ENCODE results near the gene RALBP1. TPM values are rescaled to one million over a fixed set of nuclear protein-coding genes. Genes with fewer than 3 reads are reported as not detected.

RALBP1 gene
- total RNA-seq, 3 donors from 2014 or later = 67.2 to 91.2 (median 82.2) TPM

GRCh38 chr18:9542924-9543323, 67.6 kb downstream of the RALBP1 start:
- H3K4me3 ChIP-seq = no peak overlapping the region
- no peaks in the 10 kb centered on the region for H3K4me1 ChIP-seq
- TF ChIP-seq CTCF (IDR thresholded peaks at IDR 0.05) (no peak), POLR2AphosphoS5 (IDR thresholded peaks at IDR 0.05) (no peak), POLR2A (IDR thresholded peaks at IDR 0.05) (no peak)
- intact Hi-C loops (cut with DNase I; ENCODE audit: low total_unique reads) = no loop called here
- no peaks in the 10 kb centered on the region for H3K27me3 ChIP-seq
- no peaks in the 10 kb centered on the region for H3K9me3 ChIP-seq
- no peak overlapping the region for H3K27ac ChIP-seq
- no peaks in the 10 kb centered on the region for H3K36me3 ChIP-seq
- no peak for DNase-seq (ENCODE audit: low spot score in 2 of 2)

GRCh38 chr18:9545029-9545428, 69.7 kb downstream of the RALBP1 start:
- no peaks in the 10 kb centered on the region for H3K9me3 ChIP-seq
- intact Hi-C loops (cut with DNase I; ENCODE audit: low total_unique reads) = no loop called here
- H3K27me3 ChIP-seq = no peaks in the 10 kb centered on the region
- H3K27ac ChIP-seq = no peak overlapping the region
- no peak for DNase-seq (ENCODE audit: low spot score in 2 of 2)
- no peak overlapping the region for H3K4me3 ChIP-seq
- no peak for TF ChIP-seq CTCF (IDR thresholded peaks at IDR 0.05)
- TF ChIP-seq POLR2AphosphoS5 (IDR thresholded peaks at IDR 0.05) = no peak
- no peak for TF ChIP-seq POLR2A (IDR thresholded peaks at IDR 0.05)
- no peaks in the 10 kb centered on the region for H3K36me3 ChIP-seq
- H3K4me1 ChIP-seq = no peaks in the 10 kb centered on the region

DNA sequence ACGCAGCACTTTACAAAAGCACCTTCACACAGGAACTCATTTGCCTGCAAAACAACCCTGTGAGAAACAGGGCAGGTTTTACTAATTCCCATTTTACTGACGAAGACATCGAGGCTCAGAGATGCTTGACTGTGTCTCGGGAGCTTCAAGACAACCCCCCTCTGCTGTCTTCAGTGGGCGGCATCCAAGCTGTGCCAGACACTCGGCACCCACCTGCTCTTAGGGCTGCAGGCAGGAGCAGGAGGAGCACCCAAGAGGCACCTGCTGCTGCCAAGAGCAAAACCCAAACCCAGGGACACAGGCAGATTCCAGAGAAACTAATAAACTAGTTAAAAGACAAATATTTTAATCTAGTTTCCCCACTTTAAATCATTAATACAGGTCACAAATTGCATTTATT, 71.2 kb downstream of the RALBP1 start:
- Histone ChIP-seq H3K9me3 (no peaks in the 10 kb centered on the region), H3K27me3 (no peaks in the 10 kb centered on the region), H3K4me1 (no peaks in the 10 kb centered on the region), H3K36me3 (no peaks in the 10 kb centered on the region), H3K27ac (no peak overlapping the region), H3K4me3 (no peak overlapping the region)
- DNase-seq (ENCODE audit: low spot score in 2 of 2) = no peak
- TF ChIP-seq POLR2A (IDR thresholded peaks at IDR 0.05) (no peak), POLR2AphosphoS5 (IDR thresholded peaks at IDR 0.05) (no peak), CTCF (IDR thresholded peaks at IDR 0.05) (no peak)
- intact Hi-C loops (cut with DNase I; ENCODE audit: low total_unique reads) = no loop called here

GRCh38 chr18:9547782-9548181, 72.5 kb downstream of the RALBP1 start:
- no peak for DNase-seq (ENCODE audit: low spot score in 2 of 2)
- no peak overlapping the region for H3K4me3 ChIP-seq
- no peaks in the 10 kb centered on the region for H3K9me3 ChIP-seq
- no peaks in the 10 kb centered on the region for H3K27me3 ChIP-seq
- no peak overlapping the region for H3K27ac ChIP-seq
- TF ChIP-seq CTCF (IDR thresholded peaks at IDR 0.05) (no peak), POLR2AphosphoS5 (IDR thresholded peaks at IDR 0.05) (no peak), POLR2A (IDR thresholded peaks at IDR 0.05) (no peak)
- intact Hi-C loops (cut with DNase I; ENCODE audit: low total_unique reads) = no loop called here
- H3K4me1 ChIP-seq = no peaks in the 10 kb centered on the region
- H3K36me3 ChIP-seq = no peaks in the 10 kb centered on the region

DNA sequence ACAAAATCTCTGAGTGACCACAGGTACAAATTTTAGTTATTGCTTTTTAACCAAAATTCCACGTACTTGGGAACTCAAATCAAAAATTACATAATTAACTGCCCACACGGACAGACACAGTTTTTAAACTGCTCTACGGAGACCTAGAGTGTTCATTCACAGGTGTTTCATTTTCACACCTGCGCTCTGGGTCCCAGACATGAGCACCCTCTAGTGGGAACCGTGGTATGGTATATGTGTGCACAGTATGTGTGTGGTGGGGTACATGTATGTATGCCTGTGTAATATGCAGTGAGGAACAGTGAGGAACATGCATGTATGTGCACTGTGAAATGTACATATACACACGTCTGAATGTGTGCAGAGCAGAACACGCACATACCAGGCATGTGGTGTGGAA, 74.1 kb downstream of the RALBP1 start:
- Histone ChIP-seq H3K36me3 (no peaks in the 10 kb centered on the region), H3K4me3 (no peak overlapping the region), H3K4me1 (no peaks in the 10 kb centered on the region), H3K27me3 (no peaks in the 10 kb centered on the region), H3K27ac (no peak overlapping the region), H3K9me3 (no peaks in the 10 kb centered on the region)
- TF ChIP-seq CTCF (IDR thresholded peaks at IDR 0.05) = no peak
- no peak for TF ChIP-seq POLR2A (IDR thresholded peaks at IDR 0.05)
- no peak for TF ChIP-seq POLR2AphosphoS5 (IDR thresholded peaks at IDR 0.05)
- intact Hi-C loops (cut with DNase I; ENCODE audit: low total_unique reads) = no loop called here
- DNase-seq (ENCODE audit: low spot score in 2 of 2) = no peak
